HG03378 (cell line): Measurements from ENCODE around the gene SLC13A4.
A peak's percentile ranks its signal among the peaks of the same experiment; 100 is the strongest.
"Not testable (repeated sequence)": the region's sequence is repeated elsewhere in the genome, so short reads cannot be mapped to it uniquely, and the experiment has no call there.

Source experiments
- ATAC-seq: cut with Tn5 transposase; IDR thresholded peaks from one replicate; pipeline ENCODE4 v1.9.1; 2021; ENCODE audit warnings: mild to moderate bottlenecking, moderate library complexity; ENCODE audit not compliant: unreplicated experiment

SLC13A4 gene

DNA sequence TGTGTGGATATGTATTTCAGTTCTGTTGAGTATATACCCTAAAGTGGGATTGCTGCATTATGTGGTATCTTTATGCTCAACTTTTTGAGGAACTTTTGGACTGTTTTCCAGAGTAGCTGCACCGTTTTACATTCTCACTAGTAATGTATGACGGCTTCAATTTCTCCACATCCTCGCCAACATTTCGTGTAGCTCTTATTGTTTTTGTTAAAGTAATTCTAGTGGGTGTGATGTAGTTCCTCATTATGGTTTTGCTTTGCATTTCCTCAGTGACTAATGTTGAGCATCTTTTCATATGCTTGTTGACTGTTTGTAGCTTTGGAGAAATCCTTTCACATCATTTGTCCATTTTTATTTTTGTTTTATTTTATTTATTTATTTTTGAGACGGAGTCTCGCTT lies 61.1 kb downstream of the SLC13A4 start:
- no peak for ATAC-seq

GRCh38 chr7:135666156-135666555 lies 61.8 kb downstream of the SLC13A4 start:
- ATAC-seq = no peak

DNA sequence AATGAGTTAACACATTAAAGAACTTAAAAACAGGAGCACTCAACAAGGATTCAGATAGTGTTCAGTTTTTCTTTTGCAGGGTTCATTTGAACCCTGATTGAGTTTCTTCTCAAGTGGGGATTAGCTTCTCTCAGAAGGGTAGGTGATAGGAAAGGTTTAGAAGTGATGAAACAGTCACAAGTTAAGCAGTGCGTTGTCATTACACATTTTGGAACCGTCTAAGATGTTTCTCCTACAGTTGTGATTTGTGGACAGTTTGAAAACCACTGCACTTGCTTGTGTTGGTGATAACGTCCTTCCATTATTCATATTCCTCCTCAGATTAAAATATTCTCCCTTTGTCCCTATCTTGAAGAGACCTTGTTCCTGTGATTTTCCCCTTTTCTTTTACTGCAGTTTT lies 62.9 kb downstream of the SLC13A4 start:
- ATAC-seq = no peak

DNA sequence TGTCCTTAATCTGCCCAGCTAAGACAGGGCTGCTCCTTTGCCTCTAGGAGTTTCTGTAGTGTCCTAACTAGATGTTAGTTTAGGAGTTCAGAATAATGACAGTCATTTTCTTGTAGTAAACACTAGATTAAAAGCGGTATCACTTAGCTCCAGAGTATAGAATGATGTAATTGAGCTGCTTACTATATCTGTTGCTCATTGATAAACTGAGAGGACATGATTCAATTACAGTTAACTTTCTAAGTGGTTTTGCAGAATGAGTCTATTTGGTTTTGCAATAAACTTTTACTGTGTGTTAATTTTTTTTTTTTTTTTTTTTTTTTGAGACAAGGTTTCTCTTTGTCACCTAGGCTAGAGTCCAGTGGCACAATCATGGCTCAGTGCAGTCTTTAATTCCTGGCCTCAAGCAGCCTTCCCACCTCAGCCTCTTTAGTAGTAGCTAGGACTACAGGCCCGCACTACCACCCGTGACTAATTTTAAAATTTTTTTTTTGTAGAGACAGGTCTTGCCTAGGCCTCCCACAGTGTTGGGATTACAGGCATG lies 63.9 kb downstream of the SLC13A4 start:
- ATAC-seq = no peak

GRCh38 chr7:135662373-135663114 lies 65.4 kb downstream of the SLC13A4 start, which contains the start of gene STMP1:
Gene STMP1, plus strand, starts transcription at chr7:135662514.
- peak; percentile 83 for ATAC-seq

- ATAC-seq = no peak
Observed at GRCh38 chr7:135662123-135662372, 65.9 kb downstream of the SLC13A4 start.

- no peak for ATAC-seq
Observed at GRCh38 chr7:135661311-135662122, 66.5 kb downstream of the SLC13A4 start.

DNA sequence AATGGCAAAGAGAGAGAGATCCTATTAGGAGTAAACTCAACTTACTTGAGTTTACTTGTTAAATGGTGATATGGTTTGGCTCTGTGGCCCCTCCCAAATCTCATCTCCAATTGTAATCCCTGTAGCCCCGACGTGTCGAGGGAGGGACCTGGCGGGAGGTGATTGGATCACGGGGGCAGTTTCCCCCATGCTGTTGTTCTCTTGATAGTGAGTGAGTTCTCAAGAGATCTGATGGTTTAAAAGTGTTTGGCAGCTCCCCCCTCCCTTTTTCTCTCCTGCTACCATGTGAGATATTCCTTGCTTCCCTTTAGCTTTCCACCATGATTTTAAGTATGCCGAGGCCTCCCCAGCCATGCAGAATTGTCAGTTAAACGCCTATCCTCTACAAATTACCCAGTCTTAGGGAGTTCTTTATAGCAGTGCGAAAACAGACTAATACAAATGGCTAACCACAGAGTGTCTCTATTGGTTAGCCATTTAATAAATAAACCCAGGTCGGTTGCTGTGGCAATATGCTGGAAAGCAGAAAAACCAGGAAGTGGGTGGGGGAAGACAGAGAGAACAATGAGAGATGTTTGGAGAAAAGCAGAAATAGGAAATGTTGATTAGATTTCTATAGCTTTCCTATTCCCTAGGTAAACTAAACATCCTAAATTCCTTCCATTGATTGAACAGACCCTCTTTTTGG lies 68.7 kb downstream of the SLC13A4 start:
- ATAC-seq = no peak

- no peak for ATAC-seq
Observed at GRCh38 chr7:135658564-135658963, 69.4 kb downstream of the SLC13A4 start.

GRCh38 chr7:135653340-135654080 lies 74.5 kb downstream of the SLC13A4 start:
- no peak for ATAC-seq

- no peak for ATAC-seq
Observed at GRCh38 chr7:135650831-135651573, 77.0 kb downstream of the SLC13A4 start.

- no peak for ATAC-seq
Observed at GRCh38 chr7:135648235-135648634, 79.8 kb downstream of the SLC13A4 start.

DNA sequence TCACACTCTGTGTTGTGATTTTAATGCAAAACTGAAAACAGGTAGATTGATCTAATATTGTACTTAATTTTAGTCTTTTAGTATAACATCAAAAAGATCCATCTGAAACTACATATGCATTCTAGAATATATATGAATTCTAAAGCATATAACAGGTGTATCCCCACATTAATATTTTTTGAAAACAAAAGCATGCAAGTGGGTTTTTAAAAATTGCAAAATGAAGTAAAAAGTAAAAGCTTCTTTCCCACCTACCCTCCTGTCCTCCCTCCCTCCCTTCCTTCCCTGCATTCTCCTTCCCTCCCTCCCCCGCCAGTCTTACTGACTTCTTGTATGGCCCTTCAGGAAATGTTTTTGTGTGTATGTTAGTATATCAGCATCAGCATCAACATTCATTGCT lies 80.2 kb downstream of the SLC13A4 start:
- no peak for ATAC-seq

- no peak for ATAC-seq
Observed at GRCh38 chr7:135645296-135645904, 82.6 kb downstream of the SLC13A4 start.

GRCh38 chr7:135644729-135645128 lies 83.3 kb downstream of the SLC13A4 start:
- ATAC-seq = no peak

DNA sequence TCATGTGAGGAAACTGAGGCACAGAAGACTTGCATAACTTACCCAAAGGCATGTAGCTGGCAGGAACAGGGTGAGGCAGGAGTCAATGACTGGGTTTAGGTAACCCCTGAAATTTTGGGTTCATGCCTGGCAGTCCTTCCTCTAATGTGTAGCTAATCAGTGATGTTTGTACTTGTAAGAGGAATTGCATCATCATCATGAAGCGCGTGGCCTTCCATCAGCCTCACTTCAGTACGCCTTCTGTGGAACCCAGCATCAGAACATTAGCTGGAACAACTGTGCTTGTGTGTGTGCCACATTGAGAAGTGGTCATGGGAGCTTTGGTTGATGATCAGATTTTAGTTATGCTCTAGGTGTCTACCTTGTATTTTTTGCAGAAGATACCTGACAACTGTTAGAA lies 83.8 kb downstream of the SLC13A4 start:
- no peak for ATAC-seq

DNA sequence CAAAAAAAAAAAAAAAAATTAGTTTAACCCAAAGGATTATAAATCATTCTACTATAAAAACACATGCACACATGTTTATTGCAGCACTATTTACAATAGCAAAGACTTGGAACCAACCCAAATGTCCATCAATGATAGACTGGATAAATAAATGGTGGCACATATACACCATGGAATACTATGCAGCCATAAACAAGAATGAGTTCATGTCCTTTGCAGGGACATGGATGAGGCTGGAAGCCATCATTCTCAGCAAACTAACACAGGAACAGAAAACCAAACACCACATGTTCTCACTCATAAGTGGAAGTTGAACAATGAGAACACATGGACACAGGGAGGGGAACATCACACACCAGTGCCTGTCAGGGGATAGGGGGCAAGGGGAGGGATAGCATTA lies 88.3 kb downstream of the SLC13A4 start:
- ATAC-seq = not testable (repeated sequence)

DNA sequence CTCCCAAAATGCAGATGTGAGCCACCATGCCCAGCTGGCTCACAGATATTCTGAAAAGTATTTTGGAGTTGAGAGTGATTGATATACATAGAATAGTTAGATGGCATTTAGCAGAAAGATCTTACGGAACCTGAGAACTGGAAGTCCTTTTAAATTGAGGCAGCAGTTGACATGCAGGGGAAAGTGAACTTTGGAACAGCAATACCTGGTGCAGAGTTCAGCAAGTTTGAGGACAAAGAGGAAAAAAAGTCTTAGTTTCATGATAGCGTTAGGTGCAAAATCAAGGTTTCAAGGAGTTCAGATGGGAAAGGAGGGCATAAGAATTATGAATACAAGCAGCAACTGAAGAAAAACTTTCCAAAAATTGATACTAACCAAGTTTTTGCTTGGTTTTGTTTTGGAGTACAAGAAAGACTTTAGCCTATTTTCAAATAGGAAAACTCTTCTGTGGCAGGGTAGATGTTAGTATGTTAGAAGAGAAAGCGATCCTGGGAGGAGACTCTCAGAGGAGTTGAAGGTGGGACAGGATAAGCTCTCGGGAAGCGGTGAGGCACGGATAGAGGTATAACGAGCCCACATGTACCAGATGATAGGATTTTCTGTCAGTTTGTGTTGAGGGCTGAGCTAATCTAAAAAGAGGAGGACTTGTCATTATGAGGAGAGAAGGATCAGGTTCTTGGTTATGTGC lies 93.7 kb downstream of the SLC13A4 start:
- no peak for ATAC-seq
